Osteoblast (primary cell): ENCODE results near the gene FOSL2. TPM values are rescaled to one million over a fixed set of nuclear protein-coding genes. Genes with fewer than 3 reads are reported as not detected.

Experiments used
- DNase-seq: peaks from one replicate; pipeline ENCODE4 v3.0.0; 2011; ENCODE audit warnings: low spot score, mixed read lengths; ENCODE audit not compliant: insufficient read length; ENCODE audit errors: missing footprints
- H2AFZ ChIP-seq: 2 replicates; pipeline ENCODE4 v1.6.0; 2011; ENCODE audit warnings: mild to moderate bottlenecking, low read length
- H3K27ac ChIP-seq: 2 replicates; pipeline ENCODE4 v1.5.1; 2011; ENCODE audit warnings: mild to moderate bottlenecking, low read depth, low read length, moderate library complexity
- H3K27me3 ChIP-seq: 2 replicates; pipeline ENCODE4 v1.6.0; 2012; ENCODE audit warnings: mild to moderate bottlenecking, control low read depth, inconsistent platforms, low read length, moderate library complexity; ENCODE audit not compliant: insufficient read depth
- H3K36me3 ChIP-seq: 2 replicates; pipeline ENCODE4 v1.5.1; 2011; ENCODE audit warnings: mild to moderate bottlenecking, low read length, control low read depth, moderate library complexity; ENCODE audit not compliant: insufficient read depth
- H3K4me1 ChIP-seq: 2 replicates; pipeline ENCODE4 v1.5.1; 2011; ENCODE audit warnings: mild to moderate bottlenecking, low read length, control low read depth, moderate library complexity; ENCODE audit not compliant: insufficient read depth
- H3K4me2 ChIP-seq: 2 replicates; pipeline ENCODE4 v1.6.0; 2011; ENCODE audit warnings: mild to moderate bottlenecking, low read length; ENCODE audit not compliant: insufficient read depth
- H3K4me3 ChIP-seq: fragments of 200-600 bp; sonication (generic); 3 replicates; pipeline ENCODE4 v1.5.1; 2012; ENCODE audit warnings: mild to moderate bottlenecking, low read length, inconsistent platforms; ENCODE audit not compliant: insufficient read depth
- H3K79me2 ChIP-seq: 2 replicates; pipeline ENCODE4 v1.6.0; 2012; ENCODE audit warnings: mild to moderate bottlenecking, low read length, control low read depth, inconsistent platforms; ENCODE audit not compliant: insufficient read depth
- H3K9me3 ChIP-seq: 2 replicates; pipeline ENCODE4 v1.5.1; 2011; ENCODE audit warnings: low read depth, low read length, control low read depth
- H4K20me1 ChIP-seq: 2 replicates; pipeline ENCODE4 v1.6.0; 2012; ENCODE audit warnings: mild to moderate bottlenecking, low read length, control low read depth; ENCODE audit not compliant: insufficient read depth
- CTCF ChIP-seq: IDR thresholded peaks from 2 replicates; pipeline ENCODE4 v1.5.1; 2011; ENCODE audit warnings: mild to moderate bottlenecking, low read depth, low read length, moderate library complexity; ENCODE audit errors: extremely low read depth
- total RNA-seq: library from RNA; depleted of rRNA; stranded (reverse); fragments of >200 nt; gene quantifications from 2 replicates; pipeline ENCODE4 v1.2.3, GENCODE V29; 2012

Gene FOSL2
- total RNA-seq, 1 donor = 86.9 TPM

- H4K20me1 ChIP-seq = no peaks in the 10 kb centered on the region
- H3K36me3 ChIP-seq = no peaks in the 10 kb centered on the region
- no peaks in the 10 kb centered on the region for H3K27me3 ChIP-seq
- no peak for TF ChIP-seq CTCF
- no peaks in the 10 kb centered on the region for H3K79me2 ChIP-seq
- no peak for DNase-seq
- no peaks in the 10 kb centered on the region for H3K9me3 ChIP-seq
- no peak overlapping the region for H2AFZ ChIP-seq
- no peak overlapping the region for H3K4me2 ChIP-seq
- no peak overlapping the region for H3K4me3 ChIP-seq
- H3K4me1 ChIP-seq = peaks cover 1% of the 10 kb centered on the region
- no peak overlapping the region for H3K27ac ChIP-seq
Measured at GRCh38 chr2:28350196-28350595, 42.5 kb upstream of the FOSL2 start.

GRCh38 chr2:28350791-28351285 lies 41.8 kb upstream of the FOSL2 start:
- Histone ChIP-seq H3K79me2 (no peaks in the 10 kb centered on the region), H3K4me3 (no peak overlapping the region), H3K27ac (no peak overlapping the region), H3K4me2 (no peak overlapping the region), H3K4me1 (peaks cover 7% of the 10 kb centered on the region), H2AFZ (no peak overlapping the region), H4K20me1 (no peaks in the 10 kb centered on the region), H3K36me3 (no peaks in the 10 kb centered on the region), H3K9me3 (no peaks in the 10 kb centered on the region), H3K27me3 (no peaks in the 10 kb centered on the region)
- no peak for TF ChIP-seq CTCF
- DNase-seq = peak; percentile 56

GRCh38 chr2:28351621-28352020 lies 41.0 kb upstream of the FOSL2 start:
- Histone ChIP-seq H2AFZ (no peak overlapping the region), H3K9me3 (no peaks in the 10 kb centered on the region), H3K36me3 (no peaks in the 10 kb centered on the region), H3K4me1 (peaks cover 15% of the 10 kb centered on the region), H3K27ac (no peak overlapping the region), H3K79me2 (no peaks in the 10 kb centered on the region), H3K4me3 (no peak overlapping the region), H3K4me2 (no peak overlapping the region), H4K20me1 (no peaks in the 10 kb centered on the region), H3K27me3 (no peaks in the 10 kb centered on the region)
- DNase-seq = no peak
- TF ChIP-seq CTCF = no peak

GRCh38 chr2:28352104-28352503 lies 40.6 kb upstream of the FOSL2 start:
- Histone ChIP-seq H4K20me1 (no peaks in the 10 kb centered on the region), H3K27ac (no peak overlapping the region), H3K27me3 (no peaks in the 10 kb centered on the region), H3K4me2 (no peak overlapping the region), H3K4me1 (peaks cover 16% of the 10 kb centered on the region), H3K36me3 (no peaks in the 10 kb centered on the region), H3K9me3 (no peaks in the 10 kb centered on the region), H3K4me3 (no peak overlapping the region), H3K79me2 (no peaks in the 10 kb centered on the region), H2AFZ (no peak overlapping the region)
- TF ChIP-seq CTCF = no peak
- DNase-seq = peak; percentile 58
